ENCODE data around the gene ENOX2. TPM values are rescaled to one million over a fixed set of nuclear protein-coding genes. Genes with fewer than 3 reads are reported as not detected.
"Not testable (repeated sequence)": the region's sequence is repeated elsewhere in the genome, so short reads cannot be mapped to it uniquely, and the experiment has no call there.

Gene ENOX2
- total RNA-seq, 1 donor from 2014 or later, result 8.1 TPM

- H3K4me3 ChIP-seq (ENCODE audit: low read depth, low read length), result no peak overlapping the region
- TF ChIP-seq CTCF (conservative IDR thresholded peaks at IDR 0.05; ENCODE audit: low read depth, low read length), result no peak
- DNase-seq (ENCODE audit: low read depth), result no peak
Observed at GRCh38 chrX:130828641-130829040, 74.4 kb downstream of the ENOX2 start.

GRCh38 chrX:130827648-130828047 is 75.4 kb downstream of the ENOX2 start:
- no peak overlapping the region for H3K4me3 ChIP-seq (ENCODE audit: low read depth, low read length)
- TF ChIP-seq CTCF (conservative IDR thresholded peaks at IDR 0.05; ENCODE audit: low read depth, low read length), result no peak
- no peak for DNase-seq (ENCODE audit: low read depth)

DNA sequence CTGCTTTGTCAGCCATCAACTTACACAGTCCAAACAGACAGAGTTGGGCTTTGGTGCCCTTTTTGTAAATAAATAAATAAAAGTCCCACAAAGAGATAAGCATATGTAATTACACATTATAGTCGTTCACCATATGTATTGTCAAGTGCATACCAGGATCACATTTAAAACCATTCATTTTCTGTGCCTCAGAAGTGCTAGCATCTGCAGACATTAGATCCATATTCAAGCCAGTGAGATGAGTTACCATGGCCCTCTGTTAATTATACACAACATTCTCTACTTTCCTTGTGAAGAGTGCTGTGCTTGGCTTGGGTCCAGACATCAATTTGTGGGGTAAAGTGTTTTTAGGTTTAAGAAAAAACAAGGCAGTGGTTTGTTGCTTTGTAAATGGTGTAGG is 76.8 kb downstream of the ENOX2 start:
- DNase-seq (ENCODE audit: low read depth), result no peak
- no peak for TF ChIP-seq CTCF (conservative IDR thresholded peaks at IDR 0.05; ENCODE audit: low read depth, low read length)
- no peak overlapping the region for H3K4me3 ChIP-seq (ENCODE audit: low read depth, low read length)

GRCh38 chrX:130825525-130825924 is 77.5 kb downstream of the ENOX2 start:
- no peak overlapping the region for H3K4me3 ChIP-seq (ENCODE audit: low read depth, low read length)
- DNase-seq (ENCODE audit: low read depth), result no peak
- no peak for TF ChIP-seq CTCF (conservative IDR thresholded peaks at IDR 0.05; ENCODE audit: low read depth, low read length)

GRCh38 chrX:130819367-130819766 is 83.6 kb downstream of the ENOX2 start:
- H3K4me3 ChIP-seq (ENCODE audit: low read depth, low read length); DNase-seq (ENCODE audit: low read depth): not testable (repeated sequence)

GRCh38 chrX:130813932-130814331 is 89.1 kb downstream of the ENOX2 start:
- not testable (repeated sequence) for H3K4me3 ChIP-seq (ENCODE audit: low read depth, low read length); DNase-seq (ENCODE audit: low read depth)

- H3K4me3 ChIP-seq (ENCODE audit: low read depth, low read length), result no peak overlapping the region
- TF ChIP-seq CTCF (conservative IDR thresholded peaks at IDR 0.05; ENCODE audit: low read depth, low read length), result no peak
- DNase-seq (ENCODE audit: low read depth), result no peak
Observed at GRCh38 chrX:130810561-130810960, 92.4 kb downstream of the ENOX2 start.

DNA sequence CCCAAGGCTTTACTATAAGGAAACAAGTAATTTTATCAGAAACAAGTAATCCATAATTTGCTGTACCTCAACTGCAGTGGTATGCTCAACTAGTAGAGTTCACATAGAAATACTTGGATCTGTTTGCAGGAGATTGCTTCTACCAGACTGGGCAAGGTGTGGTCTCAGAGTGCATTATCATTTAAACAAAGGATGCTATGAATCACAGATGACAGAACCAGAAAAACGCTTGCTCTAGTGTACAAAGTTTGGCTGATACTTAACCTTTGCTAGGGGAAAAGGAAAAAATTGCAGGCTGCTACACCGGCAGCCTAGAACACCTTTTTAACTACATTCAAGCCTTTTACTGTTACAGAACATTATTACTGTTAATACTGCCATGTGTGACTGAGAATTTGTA is 97.1 kb downstream of the ENOX2 start:
- H3K4me3 ChIP-seq (ENCODE audit: low read depth, low read length), result no peak overlapping the region
- no peak for DNase-seq (ENCODE audit: low read depth)
- no peak for TF ChIP-seq CTCF (conservative IDR thresholded peaks at IDR 0.05; ENCODE audit: low read depth, low read length)

Measured in epithelial cell of proximal tubule (primary cell).